ENCODE results near the gene FKBP11. TPM values are rescaled to one million over a fixed set of nuclear protein-coding genes. Genes with fewer than 3 reads are reported as not detected.

FKBP11 gene
- total RNA-seq, 1 donor from 2014 or later, result 29.7 TPM

Other genes starting within 250 kb of the FKBP11 start
- 32.3 and 49.3 TPM in 2 replicates for gene KANSL2, start 243.3 kb downstream of the FKBP11 start, total RNA-seq
- 16.9 and 17.1 TPM in 2 replicates for gene CCNT1, start 208.8 kb downstream of the FKBP11 start, total RNA-seq
- gene ADCY6, start 136.4 kb downstream of the FKBP11 start, total RNA-seq, result 37.6 and 48.5 TPM in 2 replicates
- 22.9 and 38.2 TPM in 2 replicates for gene CACNB3, start 107.0 kb downstream of the FKBP11 start, total RNA-seq
- gene DDX23, start 73.3 kb downstream of the FKBP11 start, total RNA-seq, result 57.2 and 62.1 TPM in 2 replicates
- 4.7 and 14.9 TPM in 2 replicates for gene RND1, start 59.6 kb downstream of the FKBP11 start, total RNA-seq
- 108 TPM in 2 replicates for gene ARF3, start 32.0 kb upstream of the FKBP11 start, total RNA-seq
- gene WNT10B, start 46.2 kb upstream of the FKBP11 start, total RNA-seq, result not detected in 2 replicates
- gene WNT1, start 52.8 kb upstream of the FKBP11 start, total RNA-seq, result not detected in 2 replicates
- 0.10 and 0.12 TPM in 2 replicates for gene DDN, start 73.9 kb upstream of the FKBP11 start, total RNA-seq
- gene PRKAG1, start 93.3 kb upstream of the FKBP11 start, total RNA-seq, result 48.6 and 56.5 TPM in 2 replicates
- gene KMT2D, start 135.3 kb upstream of the FKBP11 start, total RNA-seq, result 89.2 and 117 TPM in 2 replicates
- gene RHEBL1, start 144.5 kb upstream of the FKBP11 start, total RNA-seq, result 1.7 and 2.3 TPM in 2 replicates
- 0.05 and 0.29 TPM in 2 replicates for gene DHH, start 169.3 kb upstream of the FKBP11 start, total RNA-seq
- 60.8 and 73.5 TPM in 2 replicates for gene LMBR1L, start 185.4 kb upstream of the FKBP11 start, total RNA-seq
- 1,215 and 1,250 TPM in 2 replicates for gene TUBA1B, start 205.9 kb upstream of the FKBP11 start, total RNA-seq

All from glomerular endothelial cell (primary cell).